IPS-20b (cell line): ENCODE data around the gene COPE.
A peak's percentile ranks its signal among the peaks of the same experiment; 100 is the strongest.
"Not testable (repeated sequence)": the region's sequence is repeated elsewhere in the genome, so short reads cannot be mapped to it uniquely, and the experiment has no call there.

ENCODE experiments used
- H3K27ac ChIP-seq: one replicate; pipeline ENCODE4 v1.5.1; 2013; ENCODE audit warnings: low read length
- H3K27me3 ChIP-seq: 2 replicates; pipeline ENCODE4 v1.6.1; 2013; ENCODE audit warnings: mild to moderate bottlenecking, low read length, inconsistent platforms; ENCODE audit not compliant: insufficient read depth
- H3K36me3 ChIP-seq: 2 replicates; pipeline ENCODE4 v1.6.1; 2013; ENCODE audit warnings: low read depth, mild to moderate bottlenecking, inconsistent platforms, low read length, moderate library complexity; ENCODE audit not compliant: insufficient read depth
- H3K4me1 ChIP-seq: 2 replicates; pipeline ENCODE4 v1.6.1; 2013; ENCODE audit warnings: mild to moderate bottlenecking, control low read depth, inconsistent platforms, low read length, moderate library complexity; ENCODE audit not compliant: insufficient read depth
- H3K4me3 ChIP-seq: 2 replicates; pipeline ENCODE4 v1.5.1; 2013; ENCODE audit warnings: mild to moderate bottlenecking, low read length, inconsistent platforms
- H3K9ac ChIP-seq: 2 replicates; pipeline ENCODE4 v1.6.1; 2013; ENCODE audit warnings: low read depth, mild to moderate bottlenecking, inconsistent platforms, low read length, moderate library complexity
- H3K9me3 ChIP-seq: 2 replicates; pipeline ENCODE4 v1.6.1; 2013; ENCODE audit warnings: mild to moderate bottlenecking, low read depth, low read length, inconsistent platforms; ENCODE audit not compliant: insufficient read depth

Gene COPE

GRCh38 chr19:18920400-18920799 is 1.2 kb upstream of the COPE start:
- Histone ChIP-seq H3K27me3 (no peaks in the 10 kb centered on the region), H3K27ac (no peak overlapping the region), H3K4me1 (peaks cover 4% of the 10 kb centered on the region), H3K9ac (peak overlapping the region; percentile 71; the same call in 1 of the 2 replicates), H3K4me3 (peak overlapping the region; percentile 97), H3K9me3 (no peaks in the 10 kb centered on the region), H3K36me3 (peaks cover 32% of the 10 kb centered on the region)

GRCh38 chr19:18919900-18920214 is 670 bp upstream of the COPE start:
- no peaks in the 10 kb centered on the region for H3K9me3 ChIP-seq
- peak overlapping the region; percentile 71 for H3K9ac ChIP-seq
- peaks cover 30% of the 10 kb centered on the region for H3K36me3 ChIP-seq
- H3K4me3 ChIP-seq, result peak overlapping the region; percentile 97
- no peaks in the 10 kb centered on the region for H3K27me3 ChIP-seq
- no peak overlapping the region for H3K27ac ChIP-seq
- peaks cover 4% of the 10 kb centered on the region for H3K4me1 ChIP-seq

GRCh38 chr19:18917593-18917992 is 1.6 kb downstream of the COPE start:
- peaks cover 13% of the 10 kb centered on the region for H3K36me3 ChIP-seq
- not testable (repeated sequence) for H3K27me3 ChIP-seq, H3K9ac ChIP-seq, H3K4me1 ChIP-seq, H3K4me3 ChIP-seq, H3K9me3 ChIP-seq, H3K27ac ChIP-seq

DNA sequence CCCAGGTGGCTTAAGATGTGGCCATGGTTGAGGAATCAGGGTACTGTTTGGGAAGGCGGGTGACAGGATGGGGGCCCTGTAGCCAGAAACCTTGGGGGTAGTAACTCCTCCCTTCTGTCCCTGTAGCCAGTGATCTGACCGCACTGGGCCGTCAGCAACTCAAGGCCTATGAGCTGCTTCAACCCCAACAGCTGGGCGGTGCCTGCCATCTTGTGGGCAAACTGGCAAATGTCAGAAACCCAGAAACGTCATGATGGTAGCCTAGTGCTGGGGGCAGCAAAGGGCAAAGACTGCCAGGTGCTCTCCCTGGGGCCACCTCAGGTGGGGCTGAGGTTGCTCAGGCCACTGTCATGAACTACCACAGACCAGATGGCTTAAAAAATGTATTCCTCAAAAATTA is 3.5 kb downstream of the COPE start:
- no peaks in the 10 kb centered on the region for H3K27me3 ChIP-seq
- no peak overlapping the region for H3K4me3 ChIP-seq
- H3K4me1 ChIP-seq, result peaks cover 4% of the 10 kb centered on the region
- H3K9ac ChIP-seq, result no peak overlapping the region
- H3K9me3 ChIP-seq, result no peaks in the 10 kb centered on the region
- 0 out of 2 replicates have a peak, but pooled peaks cover 5% of the 10 kb centered on the region for H3K36me3 ChIP-seq
- no peak overlapping the region for H3K27ac ChIP-seq

GRCh38 chr19:18913466-18913865 is 5.7 kb downstream of the COPE start:
- no peak overlapping the region for H3K27ac ChIP-seq
- H3K4me3 ChIP-seq, result no peak overlapping the region
- no peaks in the 10 kb centered on the region for H3K9me3 ChIP-seq
- no peaks in the 10 kb centered on the region for H3K27me3 ChIP-seq
- H3K4me1 ChIP-seq, result no peaks in the 10 kb centered on the region
- no peak overlapping the region for H3K9ac ChIP-seq
- H3K36me3 ChIP-seq, result peaks cover 16% of the 10 kb centered on the region; the same call in 1 of the 2 replicates

- Histone ChIP-seq H3K36me3 (peaks cover 16% of the 10 kb centered on the region; the same call in 1 of the 2 replicates), H3K27me3 (no peaks in the 10 kb centered on the region), H3K9ac (no peak overlapping the region), H3K27ac (no peak overlapping the region), H3K4me3 (no peak overlapping the region), H3K9me3 (no peaks in the 10 kb centered on the region), H3K4me1 (no peaks in the 10 kb centered on the region)
Observed at GRCh38 chr19:18912933-18913332, 6.3 kb downstream of the COPE start.

DNA sequence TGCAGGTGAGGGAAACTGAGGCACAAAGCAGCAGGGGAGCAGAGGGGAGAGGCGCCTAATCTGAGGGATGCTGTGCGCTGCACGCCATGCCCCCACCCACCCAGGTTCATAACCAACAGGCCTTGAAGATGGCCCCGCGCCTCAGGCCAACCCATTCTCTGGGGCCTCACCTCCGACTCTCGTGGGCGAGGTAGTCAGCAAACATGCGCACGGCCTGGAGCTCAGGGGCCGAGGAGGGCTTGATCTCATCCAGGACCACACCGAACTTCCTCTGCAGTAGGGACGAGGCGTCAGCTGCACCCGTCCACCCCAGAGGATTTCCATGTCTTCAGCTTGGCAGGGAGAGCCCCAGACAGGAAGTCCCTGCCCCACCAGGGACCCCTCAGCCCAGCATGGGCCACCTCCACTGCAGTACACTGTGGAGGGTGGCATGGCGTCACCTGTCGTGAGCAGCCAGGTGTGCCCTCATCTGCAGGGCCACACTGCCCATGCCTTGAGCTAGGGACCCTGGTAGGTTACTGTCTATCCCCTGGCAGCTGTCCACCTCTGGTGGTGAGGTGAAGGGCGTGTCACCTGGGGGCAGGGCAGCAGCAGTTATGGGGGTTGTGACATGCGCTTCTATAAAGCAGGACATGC is 8.3 kb downstream of the COPE start:
- Histone ChIP-seq H3K4me1 (no peaks in the 10 kb centered on the region), H3K4me3 (no peak overlapping the region), H3K27ac (no peak overlapping the region), H3K36me3 (peaks cover 20% of the 10 kb centered on the region), H3K27me3 (no peaks in the 10 kb centered on the region), H3K9ac (no peak overlapping the region), H3K9me3 (no peaks in the 10 kb centered on the region)

DNA sequence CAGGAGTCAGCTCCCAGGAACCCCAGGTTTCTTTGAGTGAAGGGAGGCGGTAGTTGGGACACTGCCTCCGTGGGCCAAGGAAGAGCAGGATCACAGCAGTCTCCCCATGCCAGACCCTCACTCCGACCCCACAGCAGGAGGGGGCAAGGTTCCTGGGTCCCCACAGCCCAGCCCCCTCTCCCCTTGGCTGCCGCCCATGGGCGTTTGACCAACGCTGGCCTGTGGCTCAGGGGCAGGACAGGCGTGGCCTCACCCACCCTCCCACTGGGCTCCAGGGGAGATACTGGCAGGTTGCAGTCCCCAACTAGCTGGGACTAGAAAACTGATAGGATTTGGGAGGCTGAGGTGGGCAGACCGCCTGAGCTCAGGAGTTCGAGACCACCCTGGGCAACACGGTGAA is 9.2 kb downstream of the COPE start:
- Histone ChIP-seq H3K27ac (no peak overlapping the region), H3K4me1 (no peaks in the 10 kb centered on the region), H3K27me3 (no peaks in the 10 kb centered on the region), H3K9me3 (no peaks in the 10 kb centered on the region), H3K9ac (no peak overlapping the region), H3K36me3 (peaks cover 20% of the 10 kb centered on the region), H3K4me3 (no peak overlapping the region)

DNA sequence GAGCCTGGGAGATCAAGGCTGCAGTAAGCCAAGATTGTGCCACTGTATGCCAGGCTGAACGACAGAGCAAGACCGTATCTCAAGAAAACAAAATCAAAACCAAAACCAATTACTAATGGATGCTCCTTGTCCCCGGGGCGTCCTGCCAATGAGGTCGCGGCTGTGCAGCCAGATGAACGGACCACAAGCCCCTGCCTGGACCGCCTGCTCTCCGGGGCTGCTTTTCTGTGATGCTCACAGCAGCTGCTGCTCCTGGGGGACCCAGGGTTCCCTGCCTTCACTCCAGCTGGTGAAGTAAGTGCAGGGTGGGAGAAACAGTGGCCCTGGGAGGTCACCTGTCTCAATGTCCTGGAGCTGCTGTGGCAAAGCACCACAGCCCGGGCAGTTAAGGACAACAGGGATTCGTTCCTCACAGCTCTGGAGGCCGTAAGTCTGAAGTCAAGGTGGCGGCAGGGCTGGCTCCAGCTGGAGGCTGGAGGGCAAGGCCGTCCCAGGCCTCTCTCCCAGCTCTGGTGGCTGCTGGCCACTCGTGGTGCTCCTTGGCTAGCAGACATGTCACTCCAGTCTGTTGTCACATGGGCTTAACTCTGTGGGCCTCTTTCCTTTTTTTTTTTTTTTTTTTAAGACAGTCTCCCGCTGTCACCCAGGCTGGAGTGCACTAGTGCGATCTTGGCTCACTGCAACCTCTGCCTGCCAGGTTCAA is 10.1 kb downstream of the COPE start:
- H3K27ac ChIP-seq, result no peak overlapping the region
- H3K4me3 ChIP-seq, result no peak overlapping the region
- H3K36me3 ChIP-seq, result peaks cover 20% of the 10 kb centered on the region
- H3K27me3 ChIP-seq, result no peaks in the 10 kb centered on the region
- H3K4me1 ChIP-seq, result no peaks in the 10 kb centered on the region
- no peaks in the 10 kb centered on the region for H3K9me3 ChIP-seq
- H3K9ac ChIP-seq, result no peak overlapping the region

DNA sequence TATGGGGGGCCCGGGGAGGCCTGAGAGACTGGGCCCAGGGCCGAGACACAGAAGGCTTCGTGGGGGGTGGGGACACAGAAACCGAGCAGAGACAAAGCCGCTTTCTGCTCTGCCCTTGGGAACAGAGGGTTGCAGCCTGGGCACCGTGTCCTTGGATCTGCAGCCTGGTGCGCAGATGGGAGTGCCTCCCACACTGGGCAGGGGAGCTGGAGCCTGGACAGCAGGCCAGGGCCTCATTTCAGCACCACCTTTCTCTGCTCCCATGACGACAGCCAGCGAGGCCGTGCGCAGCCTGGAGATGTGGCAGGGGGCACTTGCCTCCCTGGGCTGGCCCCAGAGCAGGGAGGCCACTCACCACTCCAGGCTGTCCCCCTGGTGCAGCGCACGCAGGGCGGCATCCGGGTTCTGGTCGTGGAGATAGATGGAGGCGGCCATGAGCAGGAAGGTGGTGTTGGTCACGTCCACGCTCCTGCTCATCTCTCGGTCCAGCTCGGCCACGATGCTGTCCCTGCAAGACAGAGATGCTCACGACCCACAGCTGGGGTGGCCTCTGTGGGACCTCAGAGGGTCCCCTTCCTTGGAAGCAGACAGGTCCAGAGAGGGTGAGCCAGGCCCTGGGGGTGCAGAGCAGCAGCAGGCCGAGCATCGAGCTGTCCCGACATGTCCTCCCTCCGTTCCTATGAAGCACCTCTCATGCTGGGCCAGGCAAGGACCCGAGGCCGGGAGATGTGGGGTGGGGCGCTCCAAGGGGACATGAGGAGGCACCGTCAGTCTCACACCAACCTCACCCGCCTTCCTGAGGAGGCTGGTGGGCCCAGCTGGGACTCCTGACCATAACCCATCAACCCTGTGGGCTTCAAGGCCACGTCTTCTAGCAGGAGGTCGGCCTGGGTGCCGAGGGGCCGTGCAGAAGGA is 12.3 kb downstream of the COPE start:
- Histone ChIP-seq H3K36me3 (peaks cover 15% of the 10 kb centered on the region), H3K27me3 (no peaks in the 10 kb centered on the region), H3K9ac (no peak overlapping the region), H3K9me3 (no peaks in the 10 kb centered on the region), H3K4me1 (no peaks in the 10 kb centered on the region), H3K4me3 (no peak overlapping the region), H3K27ac (no peak overlapping the region)

DNA sequence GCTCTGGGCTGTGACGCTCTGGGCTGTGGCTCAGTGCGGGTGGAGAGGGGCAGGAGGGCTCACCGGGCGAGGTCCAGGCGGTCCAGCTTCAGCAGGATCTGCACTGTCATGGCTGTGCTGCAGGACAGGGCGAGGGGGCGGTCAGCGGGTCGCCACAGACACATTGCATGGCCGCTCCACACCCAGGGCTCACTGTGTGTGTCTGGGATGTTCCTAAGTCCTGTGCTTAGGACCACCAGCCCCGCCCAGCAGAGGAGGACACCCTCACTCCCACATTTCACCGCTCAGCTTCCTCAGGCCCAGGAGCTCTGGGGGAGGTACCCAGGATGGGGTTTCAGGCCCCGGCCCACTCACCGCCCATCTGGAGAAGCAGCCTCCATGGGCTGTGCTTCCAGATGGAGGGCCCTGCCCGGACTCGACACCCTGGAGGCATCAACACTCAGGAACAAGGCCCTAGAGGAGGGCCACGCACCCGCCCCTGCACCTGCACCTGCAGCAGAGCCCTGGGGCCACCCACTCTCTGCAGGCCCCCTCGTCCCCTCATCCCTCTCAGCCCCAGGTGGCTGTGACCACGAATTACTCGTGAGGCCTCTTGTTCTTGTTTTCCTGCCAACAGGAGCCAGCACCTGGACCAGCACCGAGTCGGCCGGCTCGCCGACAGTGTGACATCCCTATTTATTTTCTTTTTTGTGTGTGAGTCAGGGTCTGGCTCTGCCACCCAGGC is 13.5 kb downstream of the COPE start:
- H3K4me3 ChIP-seq, result no peak overlapping the region
- no peaks in the 10 kb centered on the region for H3K9me3 ChIP-seq
- H3K9ac ChIP-seq, result no peak overlapping the region
- no peaks in the 10 kb centered on the region for H3K4me1 ChIP-seq
- no peak overlapping the region for H3K27ac ChIP-seq
- peaks cover 15% of the 10 kb centered on the region for H3K36me3 ChIP-seq
- no peaks in the 10 kb centered on the region for H3K27me3 ChIP-seq
